NCI-H69 (cell line): ENCODE data around the gene CCDC171.
A peak's percentile ranks its signal among the peaks of the same experiment; 100 is the strongest.
"Not testable (repeated sequence)": the region's sequence is repeated elsewhere in the genome, so short reads cannot be mapped to it uniquely, and the experiment has no call there.

Experiments used
- DNase-seq: peaks from one replicate; lab custom pipeline; 2025; lab: John Stamatoyannopoulos, UW

CCDC171 gene

DNA sequence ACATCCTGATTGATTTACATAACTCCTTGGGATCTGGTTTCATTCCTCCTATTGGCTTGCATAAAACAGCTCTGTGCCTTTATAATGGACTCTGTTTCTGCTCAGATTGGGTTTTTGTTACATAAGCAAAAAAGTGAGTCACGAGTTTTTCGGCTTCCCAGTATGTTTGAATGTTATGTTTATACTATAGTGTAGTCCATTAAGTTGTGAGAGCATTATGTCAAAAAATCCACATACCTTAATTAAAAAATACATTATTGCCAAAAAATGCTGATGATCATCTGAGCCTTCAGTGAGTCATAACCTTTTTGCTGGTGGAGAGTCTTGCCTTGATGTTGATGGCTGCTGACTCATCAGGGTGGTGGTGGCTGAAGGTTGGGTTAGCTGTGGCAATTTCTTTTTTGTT lies 144.6 kb downstream of the CCDC171 start:
- DNase-seq: peak; percentile 26

DNA sequence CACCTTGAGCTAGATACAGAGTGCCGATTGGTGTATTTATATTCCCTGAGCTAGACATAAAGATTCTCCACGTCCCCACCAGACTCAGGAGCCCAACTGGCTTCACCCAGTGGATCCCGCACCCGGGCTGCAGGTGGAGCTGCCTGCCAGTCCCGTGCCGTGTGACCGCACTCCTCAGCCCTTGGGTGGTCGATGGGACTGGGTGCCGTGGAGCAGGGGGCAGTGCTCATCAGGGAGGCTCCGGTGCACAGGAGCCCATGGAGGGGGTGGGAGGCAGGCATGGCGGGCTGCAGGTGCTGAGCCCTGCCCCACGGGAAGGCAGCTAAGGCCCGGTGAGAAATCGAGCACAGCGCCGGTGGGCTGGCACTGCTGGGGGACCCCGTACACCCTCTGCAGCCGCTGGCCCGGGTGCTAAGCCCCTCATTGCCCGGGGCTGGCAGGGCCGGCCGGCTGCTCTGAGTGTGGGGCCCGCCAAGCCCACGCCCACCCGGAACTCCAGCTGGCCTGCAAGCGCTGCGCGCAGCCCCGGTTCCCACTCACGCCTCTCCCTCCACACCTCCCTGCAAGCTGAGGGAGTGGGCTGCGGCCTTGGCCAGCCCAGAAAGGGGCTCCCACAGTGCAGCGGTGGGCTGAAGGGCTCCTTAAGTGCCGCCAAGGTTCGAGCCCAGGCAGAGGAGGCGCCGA lies 147.2 kb downstream of the CCDC171 start:
- DNase-seq: not testable (repeated sequence)

DNA sequence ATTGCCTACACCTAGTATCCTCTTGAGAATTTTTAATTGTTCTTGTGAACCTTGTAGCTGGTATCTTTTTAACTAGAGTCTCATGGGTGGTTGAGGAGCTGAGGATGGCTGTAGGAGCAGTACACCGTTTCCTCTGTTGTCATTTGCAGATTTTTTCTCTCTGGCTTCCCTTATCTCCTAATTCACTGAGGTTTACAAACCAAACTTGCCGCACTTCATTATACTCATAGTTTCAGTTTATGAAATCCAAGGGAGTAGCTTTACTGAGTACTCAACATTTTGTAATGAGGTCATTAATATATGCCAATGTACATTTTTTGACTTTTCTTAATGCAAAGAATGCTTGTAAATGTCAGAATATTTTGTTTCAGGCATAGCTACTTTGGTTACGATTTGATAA lies 154.2 kb downstream of the CCDC171 start:
- no peak for DNase-seq

DNA sequence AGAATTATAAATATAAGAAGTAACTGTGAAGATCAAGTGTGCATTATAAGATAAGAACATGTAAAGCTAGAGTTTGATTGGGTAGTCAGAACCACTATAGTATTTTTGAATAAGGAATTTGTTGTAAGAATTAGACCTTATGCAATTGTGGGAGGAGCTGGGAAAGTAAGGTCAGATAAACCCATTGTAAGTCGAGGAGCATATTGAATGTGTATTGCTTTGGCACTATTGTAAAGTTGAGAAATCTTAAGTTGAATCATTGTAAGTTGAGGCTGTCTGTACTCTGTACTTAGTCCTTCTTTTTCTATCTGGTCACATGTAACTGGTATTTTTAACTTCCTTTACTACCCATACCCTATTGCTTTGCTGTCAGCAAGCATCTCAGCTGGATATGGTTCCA lies 158.7 kb downstream of the CCDC171 start:
- DNase-seq: no peak

DNA sequence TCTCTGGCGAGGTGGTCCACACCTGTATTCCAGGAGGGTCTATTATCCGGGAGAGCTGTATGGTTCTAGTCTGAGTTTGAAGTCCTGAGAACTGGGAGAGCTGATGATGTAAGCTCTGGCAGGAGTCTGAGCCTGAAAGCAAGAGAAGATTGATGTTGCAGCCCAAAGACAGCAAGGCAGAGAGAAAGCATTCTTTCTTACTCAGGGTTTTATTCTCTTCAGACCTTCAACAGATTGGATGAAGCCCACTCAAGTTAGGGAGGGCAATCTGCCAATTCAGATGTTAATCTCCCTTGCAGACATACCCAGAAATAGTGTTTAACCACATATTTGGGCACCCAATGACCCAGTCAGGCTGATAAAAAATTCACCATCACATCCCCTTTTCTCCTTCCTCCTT lies 159.1 kb downstream of the CCDC171 start:
- no peak for DNase-seq

DNA sequence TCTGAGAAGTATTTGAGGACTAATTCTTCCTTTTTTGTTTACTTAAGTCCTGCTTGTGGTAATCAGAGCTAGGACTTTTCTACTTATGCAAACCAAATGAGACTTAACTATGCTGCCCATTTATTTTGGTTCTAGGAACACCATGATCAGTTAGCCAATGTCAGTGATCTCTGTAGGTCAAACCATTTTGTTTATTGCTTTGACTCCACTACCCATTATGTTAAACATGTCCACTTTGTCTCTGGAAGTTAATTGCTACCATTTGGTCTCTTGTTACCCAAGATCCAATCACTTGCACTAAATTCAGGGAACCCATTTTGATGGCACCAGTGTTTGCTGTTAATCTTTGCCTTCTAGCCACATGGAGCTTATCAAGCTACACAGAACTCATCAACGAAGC lies 161.9 kb downstream of the CCDC171 start:
- no peak for DNase-seq

DNA sequence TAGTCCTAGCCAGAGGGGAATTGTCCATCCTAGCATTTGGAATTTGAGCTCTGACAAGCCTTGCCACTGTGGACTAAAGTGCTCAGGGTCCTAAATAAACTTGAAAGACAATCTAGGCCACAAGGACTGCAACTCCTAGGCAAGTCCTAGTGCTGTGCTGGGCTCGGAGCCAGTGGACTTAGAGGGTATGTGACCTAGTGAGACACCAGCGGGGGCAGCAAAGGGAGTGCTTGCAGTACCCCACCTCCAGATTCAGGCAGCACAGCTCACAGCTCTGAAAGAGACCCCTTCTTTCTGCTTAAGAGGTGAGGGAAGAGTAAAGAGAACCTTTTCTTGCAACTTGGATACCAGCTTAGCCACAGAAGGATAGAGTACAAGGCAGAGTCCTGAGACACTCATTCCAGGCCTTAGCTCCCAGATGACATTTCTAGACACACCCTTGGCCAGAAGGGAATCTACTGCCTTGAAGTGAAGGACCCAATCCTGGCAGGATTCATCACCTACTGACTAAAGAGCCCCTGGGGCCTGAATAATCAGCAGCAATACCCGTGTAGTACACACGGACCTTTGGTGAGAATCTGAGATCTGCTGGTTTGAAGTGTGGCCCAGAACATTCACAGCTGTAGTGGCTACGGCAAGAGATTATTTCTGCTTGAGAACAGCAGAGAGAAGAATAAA lies 164.6 kb downstream of the CCDC171 start:
- DNase-seq: no peak

DNA sequence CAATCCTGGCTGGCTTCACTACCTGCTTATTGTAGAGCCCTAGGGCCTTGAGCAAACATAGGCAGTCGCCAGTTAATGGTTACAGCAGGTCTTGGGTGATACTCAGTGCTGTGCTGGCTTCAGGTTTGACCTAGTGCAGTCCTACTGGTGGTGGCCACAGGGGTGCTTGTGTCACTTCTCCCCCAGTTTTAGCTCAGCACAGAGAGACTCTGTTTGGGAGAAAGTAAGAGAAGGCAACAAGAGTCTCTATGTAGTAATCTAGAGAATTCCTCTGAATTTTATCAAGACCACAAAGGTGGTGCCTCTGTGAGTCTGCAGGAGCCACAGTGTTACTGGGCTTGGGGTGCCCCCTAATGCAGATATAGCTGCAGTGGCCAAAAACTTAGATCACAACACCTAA lies 165.6 kb downstream of the CCDC171 start:
- no peak for DNase-seq

DNA sequence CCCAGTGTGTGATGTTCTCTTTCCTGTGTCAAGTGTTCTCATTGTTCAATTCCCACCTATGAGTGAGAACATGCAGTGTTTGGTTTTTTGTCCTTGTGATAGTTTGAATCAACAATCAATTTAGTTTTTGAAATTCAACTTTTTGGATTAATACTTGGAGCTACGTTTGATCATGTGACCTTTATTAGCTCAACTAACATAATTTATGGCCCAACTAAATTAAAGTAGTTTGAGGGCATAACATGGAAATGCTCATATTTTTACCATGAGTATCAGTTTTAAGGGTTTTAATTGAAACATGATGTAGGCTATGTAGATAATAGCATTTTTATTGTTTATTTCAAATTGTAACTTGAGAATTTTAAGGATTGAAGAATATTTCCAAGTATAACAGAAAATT lies 168.0 kb downstream of the CCDC171 start:
- no peak for DNase-seq

DNA sequence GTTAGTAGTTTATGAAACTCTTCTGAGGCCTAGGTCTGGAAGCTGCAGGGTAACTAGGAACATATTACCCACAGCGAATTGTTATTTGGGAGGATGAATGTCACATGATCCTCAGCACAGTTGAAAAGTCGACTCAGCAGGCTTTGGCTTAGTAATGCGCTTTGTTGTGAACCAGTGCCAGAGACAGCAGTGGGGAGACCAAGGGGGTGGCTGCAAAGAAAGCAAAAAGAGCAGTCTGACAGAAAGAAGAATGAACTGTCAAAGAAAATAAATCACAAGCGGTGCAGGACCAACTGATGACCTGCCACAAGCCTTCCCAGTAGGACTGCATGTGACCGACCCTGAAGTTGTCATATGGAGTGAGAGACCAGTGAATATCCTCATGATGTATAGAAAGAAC lies 170.0 kb downstream of the CCDC171 start:
- peak; percentile 41 for DNase-seq

DNA sequence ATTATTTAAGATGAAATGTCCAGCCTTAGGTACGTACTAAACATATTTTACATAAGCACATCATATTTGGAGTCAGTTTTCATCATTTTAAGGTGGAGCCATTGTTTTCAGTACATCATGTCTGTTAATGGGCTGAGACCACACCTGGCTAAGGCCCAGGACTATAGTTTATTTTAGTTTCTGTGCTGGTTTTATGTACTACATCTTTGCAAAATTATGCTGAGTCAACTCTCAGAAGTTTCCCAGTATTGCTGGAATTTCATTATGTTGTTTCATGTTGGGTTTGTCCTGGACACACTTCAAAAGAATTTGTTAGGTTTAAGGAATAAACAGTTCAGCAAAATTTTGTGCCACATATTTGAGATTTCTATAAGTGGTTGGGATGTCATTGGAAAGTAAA lies 171.2 kb downstream of the CCDC171 start:
- DNase-seq: no peak

DNA sequence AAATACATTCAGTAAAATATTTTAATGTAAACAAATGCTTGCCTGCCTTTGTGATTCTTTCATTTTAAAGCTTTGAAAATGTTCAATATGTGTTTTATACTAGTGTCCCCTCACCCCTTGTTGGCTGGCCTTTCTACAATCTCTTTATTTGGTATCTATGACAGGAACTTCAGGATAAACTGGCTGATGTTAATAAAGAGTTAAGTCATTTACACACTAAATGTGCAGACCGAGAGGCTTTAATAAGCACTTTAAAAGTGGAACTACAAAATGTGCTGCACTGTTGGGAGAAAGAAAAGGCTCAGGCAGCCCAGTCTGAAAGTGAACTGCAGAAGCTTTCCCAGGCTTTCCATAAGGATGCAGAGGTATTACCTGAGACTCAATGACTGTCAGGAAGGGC lies 171.8 kb downstream of the CCDC171 start:
- no peak for DNase-seq

DNA sequence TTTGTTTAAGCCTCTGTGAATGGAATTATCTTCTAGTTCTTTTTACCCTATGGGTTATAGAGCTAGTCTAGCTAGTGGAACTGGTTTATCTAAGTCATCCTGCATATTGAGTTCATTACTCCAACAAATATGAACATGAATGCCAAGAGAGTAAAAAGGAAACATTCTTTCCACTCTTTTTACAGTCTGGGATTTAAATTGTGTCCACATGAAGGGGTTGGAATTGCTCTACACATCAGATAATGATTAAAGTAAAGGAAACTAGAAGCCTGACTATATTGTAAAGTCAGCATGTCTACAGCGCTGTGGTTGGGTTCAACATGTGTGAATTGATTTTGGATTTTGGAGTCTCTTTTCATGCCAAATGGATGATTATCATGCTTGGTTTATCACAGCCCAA lies 173.1 kb downstream of the CCDC171 start:
- DNase-seq: no peak

DNA sequence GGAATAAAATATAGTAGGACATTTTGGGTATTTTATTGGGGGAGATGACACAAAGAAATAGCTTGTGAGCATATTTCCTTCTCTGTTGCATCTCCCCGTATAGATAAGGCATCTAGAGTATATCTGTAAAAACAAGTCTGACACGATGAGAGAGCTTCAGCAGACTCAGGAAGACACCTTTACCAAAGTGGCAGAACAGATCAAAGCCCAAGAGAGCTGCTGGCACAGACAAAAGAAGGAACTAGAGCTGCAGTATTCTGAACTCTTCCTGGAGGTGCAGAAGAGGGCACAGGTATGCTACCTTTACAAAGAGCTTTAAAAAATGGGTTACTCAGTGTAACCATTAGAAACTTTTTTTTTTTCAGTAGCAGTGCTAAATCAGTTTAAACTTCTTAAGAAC lies 176.7 kb downstream of the CCDC171 start:
- DNase-seq: no peak

DNA sequence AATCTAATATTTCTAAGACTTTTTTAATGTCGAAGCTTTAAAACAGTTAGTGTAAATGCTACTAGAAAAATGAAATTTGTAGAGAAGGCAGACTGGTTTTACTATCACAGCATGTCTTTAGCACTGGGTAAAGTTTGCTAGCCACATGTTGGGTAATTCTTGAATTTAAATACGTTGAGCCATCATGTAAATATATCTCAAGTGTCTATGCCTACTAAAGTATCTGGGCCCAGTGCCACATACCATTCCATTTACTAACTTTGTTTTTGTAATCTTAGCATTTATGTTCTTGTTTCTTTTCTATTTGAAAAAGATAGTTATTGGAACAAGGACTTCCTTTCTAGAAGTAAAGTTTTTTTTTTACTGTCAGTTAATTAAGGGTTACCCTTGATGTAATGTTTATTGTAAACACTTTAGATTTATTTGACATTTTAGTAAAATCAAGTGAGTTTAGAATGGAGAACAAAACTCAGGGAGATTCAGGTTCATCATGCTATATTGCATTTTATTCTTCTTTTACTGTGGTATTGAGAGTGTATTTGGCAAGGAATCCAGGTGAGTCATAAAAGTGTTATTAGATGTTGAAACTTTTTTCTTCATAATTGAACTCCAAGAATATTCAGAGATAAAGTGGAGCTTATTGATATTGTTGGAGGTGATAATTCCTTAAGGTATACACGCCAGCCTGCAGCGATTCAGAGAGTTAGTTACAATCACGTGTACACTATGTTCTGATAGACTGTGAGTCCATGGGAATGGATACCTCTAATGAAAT lies 182.4 kb downstream of the CCDC171 start:
- DNase-seq: no peak

DNA sequence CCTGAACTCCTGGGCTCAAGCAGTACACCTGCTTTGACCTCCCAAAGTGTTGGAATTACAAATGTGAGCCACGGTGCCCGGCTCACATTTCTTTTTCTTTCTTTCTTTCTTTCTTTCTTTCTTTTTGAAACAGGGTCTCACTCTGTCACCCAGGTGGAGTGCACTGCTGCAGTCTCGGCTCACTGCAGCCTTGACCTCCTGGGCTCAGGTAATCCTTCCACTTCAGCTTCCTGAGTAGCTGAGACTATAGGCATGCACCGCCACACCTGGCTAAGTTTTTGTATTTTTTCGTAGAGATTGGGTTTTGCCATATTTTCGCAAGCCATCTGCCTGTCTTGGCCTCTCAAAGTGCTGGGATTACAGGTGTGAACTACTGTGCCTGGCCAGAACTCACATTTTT lies 183.7 kb downstream of the CCDC171 start:
- no peak for DNase-seq

DNA sequence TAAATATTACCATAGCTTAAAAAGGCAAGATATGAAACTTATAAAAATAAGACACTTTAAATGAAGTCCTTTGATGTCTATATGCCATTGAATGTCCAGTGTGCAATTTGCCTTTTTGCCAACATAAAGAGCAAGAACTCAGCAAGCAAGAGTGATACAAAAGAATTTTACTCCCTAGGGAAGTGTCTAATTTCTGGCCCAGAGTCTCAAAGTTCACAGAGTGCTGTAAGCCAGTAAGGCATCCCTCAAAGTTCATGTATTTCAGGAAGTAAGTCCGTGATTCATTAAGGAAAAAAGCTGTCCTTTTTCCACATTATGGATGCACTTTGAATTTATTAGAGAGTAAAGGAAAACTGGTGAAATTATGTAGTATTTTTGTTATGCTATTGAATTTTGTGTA lies 185.2 kb downstream of the CCDC171 start:
- peak; percentile 59 for DNase-seq

DNA sequence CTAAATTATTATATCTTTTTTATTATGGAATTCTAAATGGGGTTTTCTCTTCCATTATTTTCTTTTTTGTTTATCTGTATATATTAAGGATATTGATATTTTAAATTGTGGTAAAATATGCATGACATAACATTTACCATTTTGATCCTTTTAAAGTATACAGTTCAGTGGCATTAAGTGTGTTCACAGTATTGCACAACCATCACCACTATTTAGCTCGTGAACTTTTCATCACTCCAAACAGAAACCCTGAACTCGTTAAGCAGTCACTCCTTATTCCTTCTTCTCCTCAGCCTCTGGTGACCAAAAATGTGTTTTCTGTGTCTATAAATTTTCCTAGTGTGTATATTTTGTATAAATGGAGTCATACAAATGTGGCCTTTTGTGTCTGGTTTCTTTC lies 188.2 kb downstream of the CCDC171 start:
- no peak for DNase-seq

DNA sequence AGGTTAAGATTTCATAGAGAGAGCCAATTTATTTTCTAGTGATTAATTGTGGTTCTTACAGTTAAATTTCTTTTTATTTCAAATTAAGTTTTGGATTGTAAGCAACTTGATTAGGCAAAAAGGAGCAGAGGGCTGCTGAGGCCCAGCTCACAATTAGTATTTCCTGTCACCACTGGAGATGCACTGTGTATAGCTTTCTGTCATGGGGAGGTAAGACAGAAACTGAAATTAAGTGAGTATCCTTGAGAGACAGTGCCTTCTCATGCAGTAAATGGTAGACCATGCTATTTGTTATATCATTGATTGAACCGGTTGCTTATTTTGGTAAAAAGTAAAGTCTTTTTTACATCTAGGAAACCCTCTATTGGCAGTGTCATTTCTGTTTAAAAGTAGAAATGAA lies 190.7 kb downstream of the CCDC171 start:
- no peak for DNase-seq

DNA sequence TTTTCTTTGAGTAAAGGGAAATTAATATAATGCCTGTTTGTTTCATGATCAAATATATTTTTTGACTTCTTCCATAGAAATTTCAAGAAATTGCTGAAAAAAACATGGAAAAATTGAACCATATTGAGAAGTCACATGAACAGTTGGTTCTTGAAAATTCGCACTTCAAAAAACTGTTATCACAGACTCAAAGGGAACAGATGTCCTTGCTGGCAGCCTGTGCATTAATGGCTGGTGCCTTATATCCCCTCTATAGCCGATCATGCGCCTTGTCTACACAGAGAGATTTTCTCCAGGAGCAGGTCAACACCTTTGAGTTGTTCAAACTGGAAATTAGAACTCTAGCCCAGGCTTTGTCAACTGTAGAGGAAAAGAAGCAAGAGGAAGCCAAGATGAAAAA lies 191.4 kb downstream of the CCDC171 start:
- no peak for DNase-seq

DNA sequence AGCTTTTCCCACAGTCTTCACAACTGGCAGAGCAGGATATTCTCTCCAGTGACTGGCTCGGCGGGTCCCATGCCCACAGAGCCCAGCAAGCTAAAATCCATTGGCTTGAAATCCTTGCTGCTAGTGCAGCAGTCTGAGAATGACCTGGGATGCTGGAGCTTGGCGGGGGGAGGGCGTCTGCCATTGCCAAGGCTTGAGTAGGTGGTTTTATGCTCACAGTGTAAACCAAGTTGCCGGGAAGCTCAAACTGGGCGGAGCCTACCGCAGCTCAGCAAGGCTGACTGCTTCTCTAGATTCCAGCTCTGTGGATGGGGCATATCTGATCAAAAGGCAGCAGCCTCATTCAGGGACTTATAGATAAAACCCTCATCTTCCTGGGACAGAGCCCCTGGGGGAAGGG lies 194.1 kb downstream of the CCDC171 start:
- no peak for DNase-seq

DNA sequence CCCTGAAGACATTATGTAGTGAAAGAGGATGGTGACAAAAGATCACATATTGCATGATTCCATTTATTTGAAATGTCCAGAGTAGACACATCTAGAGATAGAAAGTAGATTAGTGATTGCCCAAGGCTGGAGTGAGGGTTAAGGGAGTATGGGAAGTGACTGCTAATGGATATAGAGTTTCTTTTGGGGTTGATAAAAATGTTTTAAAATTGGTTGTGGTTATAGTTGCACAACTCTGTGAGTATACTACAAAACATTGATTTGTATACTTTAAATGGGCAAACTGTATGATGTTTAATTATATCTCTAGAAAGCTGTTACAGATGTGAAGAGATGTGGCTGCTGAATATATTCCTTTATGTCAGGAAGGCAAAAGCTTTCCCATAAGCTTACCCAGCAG lies 202.8 kb downstream of the CCDC171 start:
- no peak for DNase-seq

DNA sequence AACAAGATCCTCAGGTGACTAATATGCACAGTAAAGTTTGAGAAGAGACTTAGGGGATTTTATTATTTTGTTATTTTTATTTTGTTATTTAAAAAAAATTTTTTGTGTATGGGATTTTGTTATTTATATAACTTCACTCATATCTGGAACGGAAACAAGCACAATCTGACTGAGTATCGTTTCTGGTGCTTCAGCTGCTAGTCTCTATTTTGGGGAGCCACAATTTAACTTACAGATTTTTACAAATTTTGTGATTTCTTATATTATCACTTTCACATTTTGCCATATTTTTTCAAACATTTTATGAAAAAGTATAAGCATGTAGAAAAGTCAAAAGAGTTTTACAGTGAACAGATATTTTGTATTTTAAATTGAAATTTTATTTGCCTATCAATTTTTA lies 208.7 kb downstream of the CCDC171 start:
- DNase-seq: no peak
